GM19193 (cell line): ENCODE data around the gene RTCB.

Experiments used
- POLR2A ChIP-seq: IDR thresholded peaks from 4 replicates; pipeline ENCODE4 v1.6.1; 2011; ENCODE audit not compliant: insufficient read depth, insufficient read length; ENCODE audit errors: extremely low read depth

Gene RTCB

GRCh38 chr22:32409977-32410376 is 2.1 kb downstream of the RTCB start:
- TF ChIP-seq POLR2A: no peak

DNA sequence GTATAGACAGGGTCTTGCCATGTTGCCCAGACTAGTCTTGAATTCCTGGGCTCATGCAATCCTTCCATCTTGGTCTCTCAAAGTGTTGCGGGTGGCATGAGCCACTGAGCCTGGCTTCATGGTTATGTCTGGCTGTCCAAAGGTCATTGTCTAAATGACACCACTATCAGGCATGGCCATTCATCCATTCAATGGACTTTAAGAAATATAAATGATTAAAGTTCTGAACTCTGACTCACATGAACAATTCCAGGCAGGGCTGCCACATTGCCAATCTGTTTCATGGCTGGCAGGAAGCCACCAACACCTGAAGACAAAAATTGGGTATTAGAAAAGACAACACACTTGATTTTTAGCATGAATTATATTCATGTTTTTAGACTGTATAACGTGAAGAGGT is 4.1 kb downstream of the RTCB start:
- TF ChIP-seq POLR2A: no peak

GRCh38 chr22:32407312-32407711 is 4.7 kb downstream of the RTCB start:
- no peak for TF ChIP-seq POLR2A

- TF ChIP-seq POLR2A: no peak
Observed at GRCh38 chr22:32404021-32404420, 8.0 kb downstream of the RTCB start.

- no peak for TF ChIP-seq POLR2A
Observed at GRCh38 chr22:32401486-32401885, 10.6 kb downstream of the RTCB start.

DNA sequence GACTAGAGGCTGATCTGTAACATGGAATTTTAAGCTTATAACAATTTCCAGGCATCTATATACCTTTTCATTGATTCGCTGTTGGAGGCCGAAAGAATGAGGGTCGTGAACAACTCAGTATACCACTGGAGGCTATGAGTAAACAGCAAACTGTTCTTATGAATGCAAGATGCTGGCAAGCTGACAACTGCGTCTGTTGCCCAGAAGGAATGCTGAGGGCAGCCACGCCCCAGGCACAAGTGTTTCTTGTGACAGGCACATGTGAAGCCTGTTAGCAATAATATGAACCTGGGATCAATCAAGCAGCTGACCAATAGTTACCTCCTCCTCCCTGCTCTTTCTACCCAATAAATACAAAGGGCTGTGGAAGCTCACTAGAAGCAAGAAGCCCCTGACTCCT is 15.3 kb downstream of the RTCB start:
- no peak for TF ChIP-seq POLR2A

DNA sequence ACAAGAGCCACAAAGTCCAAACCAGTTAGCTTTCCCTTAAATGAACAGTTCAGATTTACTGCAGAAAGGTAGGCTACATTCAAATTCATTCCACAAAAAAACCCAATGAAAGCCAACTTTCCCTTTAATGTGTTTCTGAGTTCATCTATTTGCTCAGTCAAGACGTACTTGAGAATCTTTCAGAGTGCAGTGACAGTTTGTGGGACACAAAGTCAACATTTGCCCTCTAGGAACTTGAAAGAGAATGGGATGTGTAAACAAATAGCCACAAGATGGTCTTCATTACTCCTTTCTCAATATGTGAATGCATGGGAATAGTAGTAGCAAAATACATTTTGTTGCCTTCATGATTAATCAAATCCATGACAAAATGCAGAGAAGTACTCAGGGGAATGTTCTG is 15.8 kb downstream of the RTCB start:
- no peak for TF ChIP-seq POLR2A

GRCh38 chr22:32395107-32395506 is 16.9 kb downstream of the RTCB start:
- TF ChIP-seq POLR2A: no peak

GRCh38 chr22:32389685-32390084 is 22.4 kb downstream of the RTCB start:
- no peak for TF ChIP-seq POLR2A

DNA sequence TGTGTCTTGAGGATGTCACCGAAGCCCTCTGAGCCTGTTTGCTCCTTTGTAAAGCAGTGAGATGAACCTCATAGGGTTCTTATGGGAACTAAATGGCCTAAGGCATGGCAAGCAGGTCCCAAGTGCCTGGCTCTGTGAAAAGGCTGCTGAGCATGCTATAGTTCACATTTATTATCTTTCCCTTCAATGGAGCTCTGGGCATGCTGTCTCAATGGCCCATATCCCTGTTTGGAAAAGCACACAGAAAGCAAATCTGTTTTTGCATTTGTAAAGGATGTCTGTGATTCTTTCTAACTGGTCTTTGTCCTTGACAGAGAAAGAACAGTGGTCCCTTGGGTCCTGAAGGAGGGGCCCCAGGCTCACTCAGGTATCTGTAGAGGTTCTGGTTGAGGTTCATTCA is 26.4 kb downstream of the RTCB start:
- no peak for TF ChIP-seq POLR2A

GRCh38 chr22:32380991-32381390 is 31.1 kb downstream of the RTCB start:
- no peak for TF ChIP-seq POLR2A

GRCh38 chr22:32378707-32379272 is 33.3 kb downstream of the RTCB start:
- no peak for TF ChIP-seq POLR2A

GRCh38 chr22:32376681-32377080 is 35.4 kb downstream of the RTCB start:
- TF ChIP-seq POLR2A: no peak

DNA sequence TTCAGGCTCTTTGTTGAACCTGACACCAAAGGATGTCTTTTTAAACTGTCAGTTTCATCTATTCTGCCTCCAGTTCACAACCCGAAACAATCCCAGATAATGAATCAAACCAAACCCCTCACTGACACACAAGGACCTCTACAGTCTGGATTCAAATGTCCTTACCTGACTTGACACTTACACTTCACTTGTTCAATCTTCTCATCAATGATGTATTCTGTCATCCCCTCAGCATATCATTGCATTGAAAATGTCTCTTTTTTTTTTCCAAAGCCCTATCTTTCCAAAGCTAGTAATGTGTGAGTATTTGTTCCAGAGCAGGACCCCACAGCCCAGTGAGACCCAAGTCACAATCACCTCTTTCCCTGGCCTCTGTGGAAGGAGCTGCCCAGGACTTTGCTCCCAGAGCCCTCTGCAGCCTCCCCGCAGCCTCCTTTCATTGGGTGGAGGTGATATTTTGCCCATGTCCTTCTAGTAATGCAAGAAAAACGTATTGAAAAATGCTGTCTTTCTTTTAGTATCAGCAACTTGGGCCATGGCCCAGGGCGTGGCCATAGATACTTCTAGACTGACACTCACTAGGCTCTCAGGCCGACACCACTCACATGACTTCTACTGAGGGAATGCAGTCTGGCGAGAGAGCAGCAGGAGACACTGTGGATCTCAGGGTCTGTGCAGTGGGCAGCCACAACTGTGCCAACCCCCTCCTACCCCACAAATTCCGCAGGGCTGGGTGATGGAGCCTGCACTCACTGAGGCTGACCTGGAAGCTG is 36.2 kb downstream of the RTCB start:
- TF ChIP-seq POLR2A: no peak

GRCh38 chr22:32364210-32364609 is 47.8 kb downstream of the RTCB start:
- no peak for TF ChIP-seq POLR2A

GRCh38 chr22:32361257-32361656 is 50.8 kb downstream of the RTCB start:
- TF ChIP-seq POLR2A: no peak
